ENCODE results near the gene USF2. TPM values are rescaled to one million over a fixed set of nuclear protein-coding genes. Genes with fewer than 3 reads are reported as not detected.

Gene USF2
- total and polyA plus RNA-seq, 2 of the 8 experiments (the other 6 are each of a cell fraction or from before 2014, with no cell fraction given), result 74.1 to 109 TPM

GRCh38 chr19:35271546-35271945 lies 2.8 kb downstream of the USF2 start:
- Histone ChIP-seq H2BK12ac (ENCODE audit: low read depth, low read length) (no peak overlapping the region), H3K14ac (ENCODE audit: insufficient read length) (no peak overlapping the region), H2BK20ac (ENCODE audit: low read length) (no peak overlapping the region), H3K23ac (ENCODE audit: insufficient read length) (no peak overlapping the region), H3K79me2 (ENCODE audit: control insufficient read depth in 1 of 2, insufficient read depth in 2 of 2, low read length in 2 of 2) (0 out of 4 replicates have a peak, but pooled peaks cover 0 to 5% of the 10 kb centered on the region in 2 experiments), H3K27me3 (replicated peaks in 1 of 4; ENCODE audit: control insufficient read depth in 3 of 4, extremely low read depth in 1 of 4, insufficient read depth in 3 of 4, low read length in 3 of 4) (no peaks in the 10 kb centered on the region), H3K4me1 (replicated peaks in 1 of 4; ENCODE audit: control insufficient read depth in 3 of 4, insufficient read depth in 4 of 4, low read length in 3 of 4) (peaks cover 0 to 11% (median 7%) of the 10 kb centered on the region in 4 experiments; a peak in 5 of 7 replicates), H2BK5ac (ENCODE audit: low read depth, low read length) (no peak overlapping the region; the same call in 1 of the 2 replicates), H3K23me2 (ENCODE audit: low read depth, low read length) (no peaks in the 10 kb centered on the region; the same call in 1 of the 2 replicates), H3K4ac (replicated peaks; ENCODE audit: insufficient read length, low read depth, low read length) (no peak overlapping the region), H2AK5ac (ENCODE audit: low read depth, low read length) (no peak overlapping the region), H4K5ac (ENCODE audit: insufficient read length, low read depth, low read length) (no peak overlapping the region), H3K18ac (ENCODE audit: extremely low read depth, low read length) (no peak overlapping the region), H4K20me1 (replicated peaks in 1 of 2; ENCODE audit: control insufficient read depth in 1 of 2, insufficient read depth in 2 of 2, low read length in 2 of 2) (peaks cover 0 to 8% of the 10 kb centered on the region in 2 experiments), H2BK15ac (ENCODE audit: low read length) (no peak overlapping the region), H2BK120ac (replicated peaks; ENCODE audit: low read depth, low read length) (no peak overlapping the region), H3K4me3 (ENCODE audit: extremely low read depth in 1 of 4, insufficient read depth in 2 of 4, low read depth in 3 of 4, low read length in 4 of 4) (no peak overlapping the region), H4K91ac (replicated peaks; ENCODE audit: insufficient read length, low read length) (no peak overlapping the region), H3K56ac (replicated peaks; ENCODE audit: insufficient read length, low read depth, low read length) (no peak overlapping the region), H3K27ac (ENCODE audit: low read depth, low read length) (no peak overlapping the region), H3K9ac (replicated peaks in 1 of 4; ENCODE audit: extremely low read depth in 1 of 4, low read depth in 3 of 4, low read length in 3 of 4) (no peak overlapping the region), H3K36me3 (ENCODE audit: control insufficient read depth in 2 of 4, insufficient read depth in 4 of 4, low read length in 3 of 4) (peaks cover 16 to 25% (median 22%) of the 10 kb centered on the region in 4 experiments), H3K9me3 (ENCODE audit: insufficient read depth in 2 of 2, low read depth in 1 of 2, low read length in 1 of 2) (no peaks in the 10 kb centered on the region), H3K79me1 (ENCODE audit: low read depth, low read length) (peaks cover 3% of the 10 kb centered on the region; the same call in 1 of the 2 replicates), H4K8ac (ENCODE audit: extremely low read depth, insufficient read depth, low read length) (no peak overlapping the region), H3K4me2 (ENCODE audit: insufficient read depth in 1 of 2, low read depth in 2 of 2, low read length in 2 of 2) (no peak overlapping the region), H2AFZ (ENCODE audit: low read length) (no peak overlapping the region)
- ChIA-PET CTCF (ENCODE audit: partially characterized antibody) (interaction anchor here (1.4 kb wide), 1 partner anchor 188 kb away, joined by 5 read pairs; no protein-coding TSS in a partner anchor), POLR2A (ENCODE audit: partially characterized antibody) (interaction anchor here (1.1 to 3.1 kb wide), 3 partner anchors 10 to 16 kb away, joined by 5 to 15 read pairs (median 9); partner anchors contain the start of gene HAMP)
- FAIRE-seq (no peak), DNase-seq (ENCODE audit: low read depth in 1 of 2, low spot score in 2 of 2) (no peak)
- WGBS, 2 experiments (ENCODE audit: extremely low coverage in 1 of 2, insufficient coverage in 1 of 2, insufficient read length in 1 of 2, insufficient replicate concordance in 2 of 2, low coverage in 1 of 2, low lambda C conversion rate in 2 of 2, missing lambda C conversion rate in 1 of 2), result 87% methylated on average over 7 of the region's 7 CpGs; no CpG with 5 or more reads in 1 of the 2 experiments
- TF ChIP-seq TAF1 (IDR thresholded peaks at IDR 0.05; ENCODE audit: low read depth, low read length), result no peak
- TF ChIP-seq EGR1 (IDR thresholded peaks at IDR 0.05; ENCODE audit: borderline replicate concordance, low read depth, low read length), result no peak
- no peak for TF ChIP-seq MAFK (IDR thresholded peaks at IDR 0.05; ENCODE audit: low read depth, low read length)

All from H1 (cell line).